RKO (cell line): ENCODE results near the gene GNPTAB.
"Not testable (repeated sequence)": the region's sequence is repeated elsewhere in the genome, so short reads cannot be mapped to it uniquely, and the experiment has no call there.

Source experiments
- DNase-seq: peaks from one replicate; pipeline ENCODE4 v3.0.0-alpha.2; 2016; ENCODE audit warnings: low spot score

The GNPTAB gene

DNA sequence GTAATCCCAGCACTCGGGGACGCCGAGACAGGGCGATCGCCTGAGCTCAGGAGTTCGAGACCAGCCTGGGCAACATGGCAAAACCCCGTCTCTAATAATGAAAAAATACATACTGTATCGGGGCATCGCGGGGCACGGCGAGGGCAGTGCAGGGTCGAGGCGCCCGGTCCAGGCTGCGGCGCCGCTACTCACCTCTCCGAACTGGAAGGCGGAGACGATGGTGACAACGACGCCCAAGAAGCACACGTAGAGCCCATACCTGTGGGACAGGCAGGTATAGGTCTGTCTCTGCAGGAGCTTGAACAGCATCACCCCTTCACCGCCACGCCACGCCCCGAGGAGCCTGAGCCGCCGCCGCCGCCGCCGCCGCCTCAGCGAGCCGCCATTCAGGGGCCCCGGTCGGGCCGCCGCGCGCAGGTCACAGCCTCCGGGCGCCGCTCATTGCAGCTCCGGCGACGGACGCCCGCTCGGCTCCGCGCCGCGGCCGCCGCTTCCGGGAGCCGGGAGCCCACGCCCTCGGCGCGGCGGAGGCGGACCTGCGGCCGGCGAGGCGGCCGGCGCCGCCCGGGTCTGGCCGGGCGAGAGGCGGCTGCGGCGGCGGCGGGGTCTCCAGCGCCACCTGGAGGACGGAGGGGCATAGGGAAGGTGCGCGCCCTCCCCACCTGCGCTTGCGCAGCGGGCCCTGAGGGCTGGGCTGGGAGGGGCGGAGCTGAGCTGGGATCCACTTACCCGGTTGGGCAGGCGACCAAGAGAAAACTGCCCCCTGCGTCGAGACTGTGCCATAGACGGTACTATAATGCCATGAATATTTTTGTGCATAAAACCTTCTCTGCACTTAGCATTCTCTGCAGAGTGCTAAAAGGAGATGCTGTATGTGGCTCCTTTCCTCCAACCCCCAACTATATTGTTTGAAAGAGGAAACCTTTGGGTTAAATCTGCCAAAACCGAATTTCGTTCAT, at the start of gene GNPTAB:
Gene GNPTAB (minus strand): TSS at position 593 of the 959 bp plus-strand sequence. CDS start 284 bp downstream, at position 309.
- DNase-seq = peak; percentile 93

- DNase-seq = peak; percentile 26
Observed at GRCh38 chr12:101878243-101878821, 47.6 kb upstream of the GNPTAB start.

DNA sequence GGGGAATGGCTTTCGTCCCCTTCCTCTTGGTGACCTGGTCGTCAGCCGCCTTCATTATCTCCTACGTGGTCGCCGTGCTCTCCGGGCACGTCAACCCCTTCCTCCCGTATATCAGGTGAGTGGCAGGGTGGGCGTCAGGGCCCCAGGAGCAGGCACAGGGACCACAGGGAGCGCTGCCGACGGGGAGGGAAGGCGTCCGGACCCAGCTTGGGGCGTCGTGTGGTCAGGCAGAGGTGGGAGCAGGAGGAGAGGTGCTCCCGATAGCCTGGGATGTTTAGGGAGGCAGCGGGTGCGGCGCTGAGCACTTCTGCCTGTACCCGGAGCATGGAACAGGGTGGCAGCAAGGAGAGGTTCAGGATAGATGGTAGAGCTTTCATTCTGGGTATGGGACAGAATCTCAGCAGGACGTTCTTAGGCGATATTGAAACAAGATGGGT, 47.1 kb upstream of the GNPTAB start:
- DNase-seq = peak; percentile 35

DNA sequence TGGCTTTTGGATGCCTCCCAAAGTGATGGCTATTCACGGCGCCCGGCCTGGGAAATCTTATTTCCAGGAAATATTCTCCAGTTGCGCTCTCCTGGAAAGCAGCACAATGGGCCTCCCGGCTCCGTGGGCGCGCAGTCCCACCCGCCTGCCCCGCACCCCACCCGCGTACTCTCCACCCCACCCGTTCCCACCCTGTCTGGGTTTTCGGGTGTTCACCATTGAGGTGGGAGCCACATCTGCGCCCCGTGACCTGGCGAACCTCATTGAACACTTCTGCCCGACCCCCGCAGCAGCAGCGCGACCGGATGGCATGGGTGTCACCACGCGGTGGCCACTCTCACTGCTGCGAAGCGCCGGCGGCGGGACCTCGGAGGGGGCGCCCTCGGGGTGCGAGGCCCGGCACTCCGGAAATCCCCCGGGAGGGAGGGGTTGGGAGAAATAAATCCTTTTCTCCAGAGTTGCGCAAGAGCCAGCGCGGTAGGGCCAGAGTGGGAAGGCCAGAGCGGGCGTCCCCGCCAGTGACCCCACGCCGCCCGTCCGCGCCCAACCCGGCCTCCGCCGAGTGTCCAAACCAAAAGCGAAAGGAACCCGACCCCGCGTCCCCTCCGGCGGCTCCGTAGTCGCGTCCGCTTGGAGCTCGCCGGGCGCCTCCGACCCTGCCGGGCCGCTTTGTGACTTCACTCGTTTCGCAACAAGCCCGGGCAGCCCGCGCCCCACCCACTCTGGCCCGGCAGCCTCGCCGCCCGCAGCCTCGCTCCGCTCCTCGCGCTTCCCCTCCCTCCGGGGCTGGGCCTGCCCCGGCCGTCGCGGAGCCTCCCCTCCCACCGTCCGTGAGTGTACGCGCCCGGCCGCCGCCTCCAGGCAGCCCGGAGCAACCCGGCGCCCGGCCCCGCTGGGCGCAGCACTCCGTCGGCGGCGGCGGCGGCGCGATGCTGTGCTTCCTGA, 46.4 kb upstream of the GNPTAB start, which contains the start of gene DRAM1:
Gene DRAM1 (plus strand): TSS at position 720 of the 945 bp plus-strand sequence. CDS start 210 bp downstream, at position 930.
- peak; percentile 87 for DNase-seq

DNA sequence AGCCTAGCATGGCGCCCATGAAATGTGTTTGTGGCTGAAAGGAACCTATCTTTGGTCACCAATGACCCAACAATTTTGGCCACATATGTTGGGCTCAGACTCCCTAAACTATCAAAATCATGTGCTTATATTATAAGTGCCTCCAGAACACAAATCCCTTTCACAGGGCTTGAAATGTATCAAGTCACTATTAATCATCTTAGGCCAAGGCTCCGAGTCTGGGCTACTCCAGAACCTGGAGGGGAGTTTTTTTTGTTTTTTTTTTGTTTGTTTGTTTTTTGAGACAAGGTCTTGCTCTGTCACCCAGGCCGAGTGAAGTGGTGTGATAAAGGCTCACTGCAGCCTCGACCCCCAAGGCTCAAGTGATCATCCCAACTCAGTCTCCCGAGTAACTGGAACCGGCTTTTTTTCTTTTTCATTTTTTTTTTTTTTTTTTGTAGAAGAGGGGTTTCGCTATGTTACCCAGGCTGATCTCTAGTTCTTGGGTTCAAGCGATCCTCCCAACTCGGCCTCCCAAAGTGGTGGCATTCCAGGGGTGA, 45.6 kb upstream of the GNPTAB start:
- DNase-seq = peak; percentile 12

DNA sequence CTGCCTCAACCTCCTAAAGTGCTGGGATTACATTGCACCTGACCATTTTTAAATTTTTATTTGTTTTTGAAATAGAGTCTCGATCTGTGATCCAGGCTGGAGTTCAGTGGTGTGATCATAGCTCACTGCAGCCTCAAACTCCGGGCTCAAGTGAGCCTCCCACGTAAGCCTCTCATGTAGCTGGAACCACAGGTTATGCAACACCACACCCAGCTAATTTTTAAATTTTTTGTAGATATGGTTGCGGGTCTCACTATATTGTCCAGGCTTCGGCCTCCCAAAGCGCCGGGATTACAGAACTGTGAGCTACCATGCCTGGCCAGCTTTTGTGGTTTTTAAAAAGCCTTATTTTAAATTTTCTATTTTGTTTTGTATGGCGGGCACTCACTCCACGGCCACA, 44.4 kb upstream of the GNPTAB start:
- no peak for DNase-seq

- no peak for DNase-seq
Observed at GRCh38 chr12:101870925-101871324, 40.2 kb upstream of the GNPTAB start.

- DNase-seq = not testable (repeated sequence)
Observed at GRCh38 chr12:101867619-101868018, 36.9 kb upstream of the GNPTAB start.

- no peak for DNase-seq
Observed at GRCh38 chr12:101866615-101867373, 36.0 kb upstream of the GNPTAB start.

DNA sequence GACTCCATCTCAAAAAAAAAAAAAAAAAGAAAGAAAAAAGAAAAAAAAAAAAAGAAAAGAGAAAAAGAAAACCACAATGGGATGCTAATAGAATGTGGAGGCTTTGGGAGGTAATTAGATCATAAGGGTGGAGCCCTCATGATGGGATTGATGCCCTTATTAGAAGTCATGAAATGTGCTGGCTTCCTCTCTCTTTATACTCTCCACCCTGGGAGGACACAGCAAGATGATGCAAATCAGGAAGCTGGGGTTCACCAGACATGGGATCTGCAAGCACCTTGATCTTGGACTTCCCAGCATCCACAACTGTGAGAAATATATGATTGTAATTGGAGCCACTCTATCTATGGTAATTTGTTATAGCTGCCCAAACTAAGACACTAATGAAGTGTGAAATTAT, 33.2 kb upstream of the GNPTAB start:
- DNase-seq = no peak

- DNase-seq = no peak
Observed at GRCh38 chr12:101862245-101862644, 31.5 kb upstream of the GNPTAB start.

- not testable (repeated sequence) for DNase-seq
Observed at GRCh38 chr12:101861688-101862087, 30.9 kb upstream of the GNPTAB start.

DNA sequence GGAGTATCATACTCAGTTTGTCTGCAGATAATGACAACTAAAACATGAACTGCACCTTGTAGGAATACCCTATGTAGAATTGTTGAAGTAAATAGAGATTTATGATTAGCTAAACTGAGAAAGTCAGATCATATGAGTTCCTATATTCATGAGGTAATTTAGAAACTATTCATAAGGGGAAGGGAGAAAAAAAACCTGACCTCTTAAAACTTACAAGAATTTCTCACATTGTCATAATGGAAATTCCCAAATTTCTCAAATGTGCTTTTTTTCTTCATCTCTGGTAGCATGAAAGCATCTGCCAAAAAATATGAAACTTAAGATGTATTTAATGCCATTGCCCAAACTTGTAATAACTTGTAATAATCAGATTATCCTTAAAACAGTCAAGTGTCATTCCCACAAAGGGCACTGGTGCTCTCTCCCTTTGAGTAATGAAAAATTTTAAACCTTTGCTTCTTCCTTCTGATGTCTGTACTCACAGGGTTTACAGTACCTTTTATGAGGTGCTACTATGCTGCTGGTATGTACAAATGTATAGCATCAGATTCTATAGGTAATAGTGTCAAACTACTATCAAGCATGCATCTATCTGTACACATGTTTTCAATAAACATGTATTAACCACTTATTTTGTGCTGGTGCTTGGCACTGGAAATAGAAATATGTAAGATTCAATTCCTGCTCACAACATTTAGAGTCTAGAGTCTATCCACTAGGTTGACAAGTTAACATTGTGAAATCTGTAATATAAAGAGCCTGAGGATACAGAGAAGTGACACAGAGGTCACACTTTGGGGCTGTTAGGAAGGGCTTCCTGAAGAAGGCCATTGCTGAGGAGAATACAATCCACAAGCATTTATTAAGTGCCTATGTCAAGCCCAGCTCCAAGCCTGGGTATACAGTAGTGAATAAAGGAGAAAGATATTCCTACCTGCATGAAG, 29.2 kb upstream of the GNPTAB start:
- no peak for DNase-seq

DNA sequence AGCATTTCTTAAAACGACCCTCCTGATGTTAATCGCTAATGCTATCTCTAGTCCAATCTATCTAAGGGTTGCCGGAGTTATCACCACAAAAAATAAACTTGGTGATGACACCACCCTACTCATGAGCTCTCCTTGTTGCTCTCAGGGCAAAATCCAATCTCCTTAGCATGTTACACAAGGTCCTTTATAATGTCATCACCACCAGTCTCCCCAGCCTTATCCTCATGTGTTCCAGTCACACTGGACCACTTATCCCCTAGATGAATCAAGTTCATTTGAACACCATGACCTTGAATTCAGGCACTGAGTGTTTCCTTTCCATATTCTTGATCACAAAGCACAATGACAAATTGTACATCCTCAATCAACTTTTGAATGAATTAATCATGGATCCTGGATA, 27.6 kb upstream of the GNPTAB start:
- DNase-seq = no peak

- DNase-seq = peak; percentile 85
Observed at GRCh38 chr12:101857043-101857558, 26.3 kb upstream of the GNPTAB start.

GRCh38 chr12:101856614-101857013, 25.9 kb upstream of the GNPTAB start:
- not testable (repeated sequence) for DNase-seq

DNA sequence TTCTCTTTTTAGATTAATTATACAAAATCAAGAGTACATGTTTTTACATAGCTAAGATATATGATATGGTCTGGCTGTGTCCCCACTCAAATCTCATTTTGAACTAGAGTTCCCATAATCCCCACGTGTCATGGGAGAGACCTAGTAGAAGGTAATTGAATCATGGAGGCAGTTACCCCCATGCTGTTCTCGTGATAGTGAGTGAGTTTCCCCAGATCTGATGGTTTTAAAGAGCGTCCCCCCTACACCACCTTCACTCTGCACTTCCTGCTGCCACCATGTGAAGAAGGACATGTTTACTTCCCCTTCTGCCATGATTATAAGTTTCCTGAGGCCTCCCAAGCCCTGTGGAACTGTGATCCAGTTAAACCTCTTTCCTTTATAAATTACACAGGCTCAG, 25.2 kb upstream of the GNPTAB start:
- DNase-seq = no peak

GRCh38 chr12:101855364-101855884, 24.7 kb upstream of the GNPTAB start:
- DNase-seq = no peak

DNA sequence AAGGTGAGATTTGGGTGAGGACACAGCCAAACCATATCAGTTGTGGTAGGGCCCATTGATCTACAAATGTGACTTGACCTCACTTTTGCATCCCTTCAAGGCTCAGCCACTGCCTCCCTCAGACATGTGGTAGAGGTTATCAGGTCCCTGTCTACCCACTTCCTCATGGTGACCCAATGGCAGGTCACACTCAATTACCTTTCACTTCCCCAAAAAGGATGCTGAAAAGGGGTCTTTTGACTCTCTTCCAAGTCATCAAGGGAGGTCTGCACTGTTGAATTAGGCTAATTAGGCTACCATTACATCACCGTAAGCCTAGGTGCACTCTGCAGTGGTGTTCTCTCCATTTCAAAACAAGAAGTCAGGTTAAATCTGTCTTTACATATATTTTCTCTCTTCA, 24.0 kb upstream of the GNPTAB start:
- DNase-seq = no peak
